NCI-H2107 (cell line): ENCODE measurements around the gene EPN1.
A peak's percentile ranks its signal among the peaks of the same experiment; 100 is the strongest.

Experiments used
- DNase-seq: peaks from one replicate; lab custom pipeline; 2025; lab: John Stamatoyannopoulos, UW

The EPN1 gene

GRCh38 chr19:55679343-55680257 is 4.6 kb downstream of the EPN1 start:
- no peak for DNase-seq

- DNase-seq, result no peak
These were observed 5.5 kb downstream of the EPN1 start for GRCh38 chr19:55680339-55681130.

GRCh38 chr19:55681131-55682092 is 6.4 kb downstream of the EPN1 start:
- no peak for DNase-seq

- DNase-seq, result no peak
These were observed 8.6 kb downstream of the EPN1 start for GRCh38 chr19:55683449-55684261.

- DNase-seq, result no peak
These were observed 10.1 kb downstream of the EPN1 start for GRCh38 chr19:55684946-55685681.

GRCh38 chr19:55685776-55686175 is 10.8 kb downstream of the EPN1 start:
- DNase-seq, result no peak

GRCh38 chr19:55686311-55687050 is 11.5 kb downstream of the EPN1 start:
- no peak for DNase-seq

GRCh38 chr19:55687281-55688201 is 12.5 kb downstream of the EPN1 start:
- no peak for DNase-seq

GRCh38 chr19:55688422-55689218 is 13.6 kb downstream of the EPN1 start:
- peak; percentile 14 for DNase-seq

- DNase-seq, result no peak
These were observed 14.5 kb downstream of the EPN1 start for GRCh38 chr19:55689411-55690108.

GRCh38 chr19:55690109-55690768 is 15.2 kb downstream of the EPN1 start:
- DNase-seq, result no peak

- no peak for DNase-seq
These were observed 15.9 kb downstream of the EPN1 start for GRCh38 chr19:55690769-55691545.

- DNase-seq, result no peak
These were observed 16.8 kb downstream of the EPN1 start for GRCh38 chr19:55691561-55692481.

GRCh38 chr19:55692681-55693081 is 17.7 kb downstream of the EPN1 start:
- DNase-seq, result no peak
